Bronchial epithelial cell (primary cell): ENCODE measurements around the gene HAVCR2. TPM values are rescaled to one million over a fixed set of nuclear protein-coding genes. Genes with fewer than 3 reads are reported as not detected.
A peak's percentile ranks its signal among the peaks of the same experiment; 100 is the strongest.

Experiments
- DNase-seq: peaks from one replicate; pipeline ENCODE4 v3.0.0-alpha.2; 2010; ENCODE audit warnings: low read depth
- FAIRE-seq: peaks from 2 replicates; lab custom pipeline; 2011; peaks lifted over from hg19 to GRCh38; lab: Jason Lieb, UNC
- H3K27me3 ChIP-seq: 2 replicates; pipeline ENCODE4 v1.5.1; 2011; ENCODE audit warnings: low read length; ENCODE audit not compliant: control insufficient read depth, insufficient read depth
- H3K36me3 ChIP-seq: 2 replicates; pipeline ENCODE4 v1.5.1; 2011; ENCODE audit warnings: low read length; ENCODE audit not compliant: control insufficient read depth, insufficient read depth
- H3K4me3 ChIP-seq: 2 replicates; pipeline ENCODE4 v1.5.1; 2011; ENCODE audit warnings: mild to moderate bottlenecking, low read depth, low read length, control low read depth
- CTCF ChIP-seq: IDR thresholded peaks from 2 replicates; pipeline ENCODE4 v1.5.1; 2011; ENCODE audit warnings: mild to moderate bottlenecking, moderate library complexity, low read length, control low read depth, inconsistent platforms; ENCODE audit not compliant: insufficient read depth, severe bottlenecking
- total RNA-seq: library from RNA; depleted of rRNA; stranded (reverse); fragments of >200 nt; gene quantifications from 2 replicates; pipeline ENCODE4 v1.2.1, GENCODE V29; 2014

Gene HAVCR2
- total RNA-seq, 1 donor from 2014 or later = 0.53 TPM

GRCh38 chr5:157121709-157122108, 12.9 kb upstream of the HAVCR2 start:
- DNase-seq (no peak), FAIRE-seq (no peak)
- no peak overlapping the region for H3K4me3 ChIP-seq
- no peaks in the 10 kb centered on the region for H3K36me3 ChIP-seq
- no peaks in the 10 kb centered on the region for H3K27me3 ChIP-seq
- TF ChIP-seq CTCF = no peak

GRCh38 chr5:157120102-157120501, 11.3 kb upstream of the HAVCR2 start:
- H3K27me3 ChIP-seq = no peaks in the 10 kb centered on the region
- no peak for TF ChIP-seq CTCF
- H3K4me3 ChIP-seq = no peak overlapping the region
- FAIRE-seq = peak; percentile 13
- no peaks in the 10 kb centered on the region for H3K36me3 ChIP-seq
- no peak for DNase-seq

GRCh38 chr5:157116483-157116954, 7.7 kb upstream of the HAVCR2 start:
- DNase-seq (no peak), FAIRE-seq (no peak)
- Histone ChIP-seq H3K4me3 (no peak overlapping the region), H3K27me3 (no peaks in the 10 kb centered on the region), H3K36me3 (no peaks in the 10 kb centered on the region)
- TF ChIP-seq CTCF = no peak

- FAIRE-seq (no peak), DNase-seq (no peak)
- no peak for TF ChIP-seq CTCF
- Histone ChIP-seq H3K4me3 (no peak overlapping the region), H3K27me3 (no peaks in the 10 kb centered on the region), H3K36me3 (no peaks in the 10 kb centered on the region)
These were observed 6.7 kb upstream of the HAVCR2 start for GRCh38 chr5:157115502-157115901.

- FAIRE-seq = no peak
These were observed 6.2 kb upstream of the HAVCR2 start for GRCh38 chr5:157115012-157115411.

More at GRCh38 chr5:157115012-157115411, 6.2 kb upstream of the HAVCR2 start:
- DNase-seq = no peak
- Histone ChIP-seq H3K4me3 (no peak overlapping the region), H3K36me3 (no peaks in the 10 kb centered on the region), H3K27me3 (no peaks in the 10 kb centered on the region)
- no peak for TF ChIP-seq CTCF
